ENCODE measurements around the gene CPEB3.
"Not testable (repeated sequence)": the region's sequence is repeated elsewhere in the genome, so short reads cannot be mapped to it uniquely, and the experiment has no call there.

Gene CPEB3

DNA sequence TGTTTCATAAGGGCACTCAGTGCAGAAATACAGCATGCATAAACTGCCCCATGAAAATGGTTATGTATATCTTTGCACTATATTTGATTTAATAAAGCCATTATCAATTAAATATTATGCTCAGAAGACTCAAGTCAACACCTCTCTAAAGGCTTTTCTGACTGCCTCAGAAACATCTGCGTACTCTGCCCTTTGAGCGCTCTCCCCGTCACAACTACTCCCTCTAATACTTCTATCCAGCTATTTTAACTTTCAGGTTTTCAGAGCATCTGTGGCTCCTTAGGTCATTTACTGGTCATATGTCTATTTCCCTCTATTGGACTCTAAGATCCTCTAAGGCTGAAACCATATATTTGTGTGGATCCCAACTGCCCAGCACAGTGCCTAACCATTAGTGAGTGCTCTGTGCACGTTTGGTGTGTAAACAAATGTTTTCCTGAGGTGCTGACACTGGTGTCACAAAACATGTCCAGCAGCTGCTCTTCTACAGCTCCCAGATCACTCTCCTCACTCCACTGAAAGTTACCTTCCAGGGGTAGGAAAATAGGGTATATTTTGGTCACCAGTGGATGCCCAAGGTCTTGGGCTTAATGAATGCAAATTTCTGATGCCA, 188.2 kb downstream of the CPEB3 start:
- no peak for DNase-seq (ENCODE audit: low read depth)

DNA sequence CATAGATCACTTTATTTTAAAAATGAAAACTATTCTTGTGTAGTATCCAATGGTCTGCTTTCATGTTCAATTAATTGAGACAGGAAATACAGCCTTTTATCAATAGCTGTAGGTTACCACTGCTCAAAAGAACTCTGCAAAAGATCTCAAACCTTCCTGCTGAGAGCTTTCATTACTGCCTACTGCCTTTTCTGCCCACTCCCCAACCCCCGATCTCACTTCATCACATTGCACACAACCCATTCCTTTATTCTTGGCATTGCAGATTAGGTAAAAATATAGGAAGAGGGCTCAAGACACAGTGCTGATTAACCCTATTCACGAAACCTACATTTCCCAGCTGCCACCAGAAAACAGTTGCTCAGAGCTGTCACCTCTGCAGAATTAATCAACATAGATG, 195.9 kb downstream of the CPEB3 start:
- no peak for DNase-seq (ENCODE audit: low read depth)

DNA sequence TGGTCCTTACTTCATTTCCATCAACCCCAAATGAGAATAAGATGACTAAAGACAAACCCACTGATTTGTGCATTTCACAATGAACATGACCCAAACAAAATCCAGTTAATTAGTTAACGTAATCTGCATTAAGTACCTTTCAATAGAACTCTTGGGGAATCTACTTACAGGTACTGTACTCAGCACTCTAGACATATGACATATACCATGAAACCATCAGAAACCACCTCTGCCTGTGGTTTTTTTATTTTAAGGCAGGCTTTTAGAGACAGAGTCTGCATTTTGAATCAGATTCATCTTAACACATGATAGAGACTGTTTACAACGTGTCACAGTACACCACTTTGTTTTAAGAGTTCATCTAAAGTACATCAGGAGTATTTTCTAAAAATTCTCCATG, 198.9 kb downstream of the CPEB3 start:
- DNase-seq (ENCODE audit: low read depth), result no peak

DNA sequence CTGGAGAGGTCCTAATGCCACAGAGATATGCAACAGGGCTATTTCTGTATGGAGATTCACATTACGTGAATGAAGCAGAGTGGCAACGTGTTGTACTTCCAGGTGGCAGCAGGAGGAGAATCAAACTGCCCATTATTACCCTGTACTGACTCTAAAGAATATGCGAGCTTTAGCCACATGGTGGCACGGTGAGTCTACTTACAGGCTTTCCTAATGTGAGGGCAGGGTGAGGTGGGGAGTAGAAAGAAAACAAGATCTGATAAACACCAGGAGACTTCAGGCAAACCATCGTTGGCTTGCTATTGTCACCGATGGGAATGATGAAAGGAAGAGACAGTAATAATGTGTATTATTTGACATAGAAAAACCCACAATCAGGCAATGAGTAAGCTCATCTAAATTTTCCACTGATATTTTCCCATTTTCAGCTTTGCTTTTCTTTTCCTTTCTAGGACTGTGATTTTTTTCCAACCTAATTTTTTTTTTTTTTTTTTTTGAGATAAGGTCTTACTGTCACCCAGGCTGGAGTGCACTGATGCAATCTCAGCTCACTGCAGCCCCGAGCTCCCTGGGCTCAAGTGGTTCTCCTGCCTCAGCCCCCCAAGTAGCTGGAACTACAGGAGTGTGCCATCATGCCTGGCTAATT, 203.0 kb downstream of the CPEB3 start:
- DNase-seq (ENCODE audit: low read depth), result peak; percentile 60

DNA sequence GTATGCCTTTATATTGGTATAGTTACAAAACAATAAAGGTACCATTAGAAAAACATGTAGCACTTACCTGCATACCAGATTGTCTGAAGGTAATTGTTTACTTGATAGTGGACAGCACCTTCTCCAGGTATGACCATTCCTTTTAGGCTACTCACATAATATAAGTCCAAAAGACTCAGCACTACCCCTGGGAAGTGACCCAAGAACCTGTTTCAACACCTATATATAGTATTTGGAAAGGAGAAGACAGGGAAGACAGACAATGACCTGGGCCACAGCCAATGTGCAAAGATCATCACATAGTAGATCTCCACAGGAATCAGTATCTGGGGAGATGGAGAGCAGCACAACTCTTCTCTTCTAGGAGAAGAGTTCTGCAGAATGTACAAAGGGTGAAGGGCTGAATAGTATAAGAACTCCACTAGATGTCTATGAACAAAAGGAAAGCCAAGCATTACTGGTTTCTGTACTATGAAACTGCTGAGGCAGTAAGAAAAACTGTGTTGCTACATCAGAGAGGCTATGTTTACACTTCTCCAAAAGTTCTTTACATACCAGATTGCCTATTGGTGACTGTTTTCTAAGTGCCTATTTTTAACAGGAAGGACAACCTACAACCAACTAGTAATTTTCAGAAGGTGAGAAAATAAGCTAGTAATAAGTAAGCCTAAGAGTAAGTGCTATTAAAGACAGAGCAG, 208.1 kb downstream of the CPEB3 start:
- DNase-seq (ENCODE audit: low read depth), result no peak

DNA sequence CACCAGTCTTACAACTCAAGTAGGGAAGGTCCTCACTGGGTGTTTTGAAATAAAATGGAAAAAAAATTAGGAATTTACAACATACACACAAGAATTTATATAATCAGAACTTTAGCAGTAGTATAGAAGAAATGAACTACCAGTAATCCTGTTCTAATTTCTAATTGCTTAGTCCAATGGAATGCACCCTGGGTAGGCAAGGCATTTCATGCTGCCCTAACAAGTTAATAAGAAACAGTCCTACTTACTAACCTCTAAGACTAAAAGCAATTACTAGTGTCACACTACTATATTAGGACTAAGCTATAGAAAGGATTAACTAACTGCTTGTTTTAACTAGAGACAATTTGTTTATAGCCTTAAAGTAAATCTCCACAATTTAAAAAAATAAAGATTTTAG, 209.2 kb downstream of the CPEB3 start:
- DNase-seq (ENCODE audit: low read depth), result no peak

DNA sequence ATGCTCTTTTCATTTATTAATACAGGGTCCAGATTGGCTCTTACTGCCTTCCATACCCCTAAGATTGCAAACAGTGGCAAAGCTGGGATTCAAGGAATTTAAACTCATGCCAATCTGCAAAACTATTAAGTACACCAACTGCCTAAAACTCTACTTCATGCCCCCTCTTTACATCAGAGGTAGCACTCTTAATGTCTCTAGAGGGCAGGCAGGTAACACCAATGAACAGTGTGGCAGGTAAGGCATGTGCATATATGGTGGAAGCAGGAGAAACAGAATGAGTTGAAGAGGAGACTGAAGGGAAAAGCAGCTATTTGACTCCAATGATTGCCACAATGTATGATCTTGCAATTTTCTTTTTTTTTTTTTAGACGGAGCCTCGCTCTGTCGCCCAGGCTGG, 210.6 kb downstream of the CPEB3 start:
- no peak for DNase-seq (ENCODE audit: low read depth)

DNA sequence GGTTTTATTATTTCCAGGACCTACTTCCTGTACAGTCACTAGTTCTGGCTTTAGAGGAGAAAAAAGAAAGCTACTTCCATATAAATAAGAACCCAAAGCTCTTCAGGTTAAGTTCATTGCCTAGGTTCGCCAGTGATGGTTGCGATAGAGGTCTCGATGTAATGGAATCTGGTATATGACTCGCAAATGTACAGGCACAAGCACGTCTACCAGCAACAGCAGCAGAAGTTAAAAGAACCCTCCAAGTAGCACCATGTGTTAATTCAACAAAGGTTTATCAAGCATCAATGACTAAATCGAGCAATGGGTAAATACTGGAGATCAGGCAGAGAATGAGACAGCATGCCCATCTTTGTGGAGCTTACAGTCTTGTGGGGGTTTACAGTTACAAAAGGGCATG, 211.9 kb downstream of the CPEB3 start:
- no peak for DNase-seq (ENCODE audit: low read depth)

DNA sequence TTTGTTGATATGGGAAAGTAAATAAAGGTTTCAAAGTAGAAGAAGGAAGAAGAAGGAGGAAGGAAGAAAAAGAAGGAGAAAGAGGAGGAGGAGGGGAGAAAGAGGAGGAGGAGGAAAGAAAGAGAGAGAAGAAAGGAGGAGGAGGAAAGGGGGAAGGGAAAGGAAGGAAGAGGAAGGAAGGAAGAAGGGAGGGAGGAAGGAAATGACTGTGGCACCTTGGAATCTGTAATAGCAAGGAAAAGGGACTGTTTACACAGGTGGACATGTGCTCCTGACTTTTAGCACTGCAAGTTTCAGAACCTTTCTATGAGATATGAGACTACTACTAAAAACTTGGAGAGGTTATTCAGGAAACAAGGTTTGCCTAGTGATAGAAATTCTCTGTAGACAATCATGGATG, 214.2 kb downstream of the CPEB3 start:
- no peak for DNase-seq (ENCODE audit: low read depth)

DNA sequence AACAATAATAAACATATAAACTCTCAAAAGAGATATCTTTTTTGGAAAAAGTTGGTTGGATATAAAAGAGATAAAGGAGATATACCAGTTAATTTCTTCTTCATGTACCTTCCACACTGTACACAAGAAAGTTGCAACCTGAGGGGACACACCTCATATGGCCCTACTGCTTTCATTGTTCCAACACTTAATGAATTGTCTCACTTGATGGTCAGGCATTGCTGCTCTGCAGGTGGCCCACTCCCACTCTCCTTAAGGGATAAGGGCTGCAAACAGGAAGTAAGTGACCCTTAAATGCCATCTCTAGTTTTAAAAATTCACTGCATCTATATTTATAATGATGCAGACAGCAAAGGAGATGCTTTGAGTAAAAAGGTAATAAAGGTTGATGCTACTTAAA, 215.0 kb downstream of the CPEB3 start:
- no peak for DNase-seq (ENCODE audit: low read depth)

DNA sequence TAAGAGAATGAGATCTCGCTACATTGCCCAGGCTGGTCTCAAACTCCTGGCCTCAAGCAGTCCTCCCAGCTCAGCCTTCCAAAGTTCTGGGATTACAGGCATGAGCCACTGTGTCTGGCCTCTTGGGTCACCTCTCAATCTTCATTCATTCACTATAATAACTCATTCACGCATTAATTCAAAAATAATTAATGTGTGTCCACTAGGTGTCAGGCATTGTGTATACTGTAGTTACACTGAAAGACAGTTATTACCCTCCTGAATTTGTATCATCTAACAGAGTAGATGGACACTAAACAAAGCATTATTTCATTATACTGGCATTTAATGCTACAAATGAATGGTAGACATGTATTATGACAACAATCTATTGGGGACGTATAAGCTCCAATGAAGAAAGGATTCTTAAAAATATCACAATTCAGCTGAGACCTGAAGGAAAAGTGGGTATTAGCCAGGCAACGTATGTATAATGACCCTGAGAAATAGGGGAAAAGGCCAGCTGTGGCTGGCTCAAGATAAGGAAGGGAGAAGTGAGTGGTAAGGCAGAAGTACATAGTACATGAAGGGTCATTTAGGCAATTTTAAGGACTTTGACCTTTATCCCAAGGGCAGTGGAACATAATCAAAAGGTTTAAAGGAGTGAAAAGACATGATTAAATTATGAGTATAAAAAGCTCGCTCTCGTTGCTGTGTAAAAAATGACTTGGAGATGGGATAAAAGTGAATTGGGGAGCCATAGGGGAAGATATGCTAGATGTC, 216.6 kb downstream of the CPEB3 start:
- no peak for DNase-seq (ENCODE audit: low read depth)

DNA sequence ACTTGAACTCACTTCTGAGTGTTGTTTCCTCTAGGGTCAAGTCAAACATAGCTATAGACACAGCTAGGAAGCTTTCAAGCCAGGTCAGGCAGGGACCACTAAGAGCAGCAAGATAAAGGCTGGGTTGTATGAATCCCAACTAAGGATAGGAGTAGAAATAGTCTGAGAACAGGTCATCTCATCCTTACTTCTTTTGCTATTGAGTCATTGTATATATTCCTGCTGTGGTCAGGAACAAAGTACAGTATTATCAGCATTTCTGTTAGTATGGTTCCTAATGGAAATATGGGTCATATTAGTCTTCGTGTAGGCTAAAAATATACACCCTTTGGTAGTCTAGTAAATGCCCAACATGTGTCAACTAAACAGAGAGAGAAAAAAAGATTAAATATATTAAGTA, 222.0 kb downstream of the CPEB3 start:
- DNase-seq (ENCODE audit: low read depth), result no peak

DNA sequence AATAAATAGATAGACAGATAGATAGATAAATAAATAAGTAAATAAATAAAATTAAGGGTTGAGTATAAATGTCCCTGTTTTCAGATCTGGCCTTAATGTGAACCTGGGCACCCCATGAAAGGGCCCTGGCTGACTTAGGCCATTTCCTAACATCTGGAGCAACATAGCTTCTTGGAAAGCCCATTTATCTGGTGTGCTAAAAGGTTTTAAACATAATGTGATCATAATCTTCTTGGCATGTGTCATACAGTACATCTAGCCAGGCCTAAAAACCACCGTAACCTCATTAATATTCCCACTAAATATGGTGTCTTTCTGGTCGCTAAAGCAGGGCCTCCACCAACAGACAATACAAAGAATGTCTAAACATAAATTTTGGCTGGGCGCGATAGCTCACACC, 224.5 kb downstream of the CPEB3 start:
- DNase-seq (ENCODE audit: low read depth), result no peak

DNA sequence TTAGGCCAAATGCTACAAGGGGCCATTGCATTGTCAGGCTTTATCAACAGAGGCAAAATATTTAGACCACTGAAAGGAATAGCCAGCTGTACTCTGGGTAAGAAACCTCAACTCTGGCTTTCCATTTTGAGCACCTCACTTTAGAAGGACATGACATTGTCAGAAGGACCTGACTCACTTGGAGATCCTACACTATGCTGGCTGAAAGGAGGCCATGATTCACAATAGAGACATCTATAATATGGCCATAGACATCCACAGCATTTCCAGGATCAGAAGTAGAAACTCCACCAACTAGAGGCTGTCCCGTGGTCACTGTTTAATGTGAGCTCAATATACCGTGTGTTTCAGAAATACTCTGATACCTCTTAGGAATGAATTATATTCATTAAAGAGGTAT, 226.4 kb downstream of the CPEB3 start:
- DNase-seq (ENCODE audit: low read depth), result no peak

DNA sequence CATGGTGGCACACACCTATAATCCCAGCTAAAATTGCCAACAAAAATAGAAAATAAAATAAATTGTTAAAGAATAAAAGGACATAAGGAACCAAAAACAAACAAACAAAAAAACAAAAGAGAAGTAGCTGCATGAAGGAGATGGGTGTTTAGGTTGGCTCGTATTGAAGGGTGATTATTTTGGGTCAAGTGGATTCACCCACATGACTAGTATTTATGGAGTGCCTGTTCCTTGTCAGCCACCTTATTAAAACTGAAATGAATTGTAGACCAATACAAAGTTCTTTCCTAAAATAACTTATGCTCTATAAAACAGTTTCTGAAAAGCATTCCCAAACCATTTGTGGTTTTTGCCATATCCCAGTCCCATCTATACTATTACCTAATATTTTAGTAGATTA, 228.6 kb downstream of the CPEB3 start:
- no peak for DNase-seq (ENCODE audit: low read depth)

DNA sequence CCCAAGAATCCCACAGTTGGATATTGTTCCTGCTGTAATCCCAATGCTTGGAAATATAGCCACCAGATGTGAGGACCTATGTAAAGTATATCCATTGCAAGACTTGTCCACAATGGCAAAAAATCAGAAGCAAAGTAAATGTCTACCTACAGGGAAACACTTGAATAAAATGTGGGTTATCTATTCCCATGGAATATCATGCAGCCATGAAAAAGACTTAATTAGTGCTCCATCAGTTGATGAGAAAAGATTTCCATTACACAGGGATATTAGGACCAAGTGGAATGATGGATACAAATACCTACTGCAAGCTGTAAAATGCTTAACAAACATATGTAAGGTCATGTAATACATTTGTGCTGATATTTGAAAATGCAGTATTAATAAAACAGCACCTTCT, 236.1 kb downstream of the CPEB3 start:
- DNase-seq (ENCODE audit: low read depth), result no peak

DNA sequence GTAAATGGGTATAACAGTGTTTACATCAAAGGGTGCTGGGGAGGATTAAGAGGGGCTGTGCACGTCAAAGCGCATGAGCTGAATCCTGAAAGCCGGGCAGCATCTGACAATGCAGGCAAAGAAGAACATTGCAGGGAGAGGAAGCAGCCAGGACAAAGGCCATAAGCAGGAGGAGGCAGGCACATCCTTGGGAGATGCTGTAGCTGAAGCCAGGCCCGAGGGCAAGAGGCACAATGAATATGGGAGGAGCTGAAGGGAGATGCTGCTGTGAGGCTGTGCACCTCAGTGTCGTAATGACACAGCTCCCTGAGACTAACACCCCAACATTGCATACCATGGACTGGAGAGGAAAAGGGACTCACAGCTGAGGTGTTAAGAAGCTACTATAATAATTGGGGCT, 238.1 kb downstream of the CPEB3 start:
- DNase-seq (ENCODE audit: low read depth), result no peak

DNA sequence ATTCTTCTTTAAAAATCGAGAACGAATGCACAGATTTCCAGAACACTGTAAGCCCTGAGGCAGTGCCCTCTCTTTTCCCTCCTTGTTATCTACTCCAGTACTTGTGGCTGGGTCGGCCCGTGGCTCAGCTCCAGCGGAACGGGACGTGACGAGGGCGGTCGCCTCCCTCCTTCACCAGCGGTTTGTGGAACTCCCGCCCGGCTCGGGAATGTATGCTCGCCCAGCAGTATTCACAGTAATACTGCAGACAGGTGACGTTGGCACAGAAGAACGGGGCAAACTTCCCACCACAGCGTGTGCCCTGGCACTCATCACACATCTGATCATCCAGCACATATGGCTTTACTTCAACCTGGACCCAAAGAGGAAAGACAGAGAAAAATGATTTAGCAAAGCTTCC, 238.8 kb downstream of the CPEB3 start:
- no peak for DNase-seq (ENCODE audit: low read depth)

DNA sequence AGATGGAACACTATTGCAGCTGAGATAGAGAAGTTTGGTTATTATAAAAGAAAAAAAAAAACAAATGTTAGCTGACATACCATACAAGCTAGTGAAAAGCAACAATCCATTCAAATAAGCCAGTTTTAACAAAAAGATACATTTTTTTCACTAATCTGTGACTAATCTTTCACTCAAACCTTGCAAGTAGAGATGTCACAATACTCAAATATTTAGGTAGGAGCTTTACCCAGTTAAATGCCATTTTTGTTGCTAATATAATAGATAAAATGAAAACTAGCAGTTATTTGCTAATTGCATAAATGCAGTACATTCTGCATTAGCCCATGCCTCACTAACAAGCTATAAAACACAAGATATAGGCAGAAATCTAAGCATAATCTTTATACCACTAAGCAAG, 243.7 kb downstream of the CPEB3 start:
- DNase-seq (ENCODE audit: low read depth), result no peak

DNA sequence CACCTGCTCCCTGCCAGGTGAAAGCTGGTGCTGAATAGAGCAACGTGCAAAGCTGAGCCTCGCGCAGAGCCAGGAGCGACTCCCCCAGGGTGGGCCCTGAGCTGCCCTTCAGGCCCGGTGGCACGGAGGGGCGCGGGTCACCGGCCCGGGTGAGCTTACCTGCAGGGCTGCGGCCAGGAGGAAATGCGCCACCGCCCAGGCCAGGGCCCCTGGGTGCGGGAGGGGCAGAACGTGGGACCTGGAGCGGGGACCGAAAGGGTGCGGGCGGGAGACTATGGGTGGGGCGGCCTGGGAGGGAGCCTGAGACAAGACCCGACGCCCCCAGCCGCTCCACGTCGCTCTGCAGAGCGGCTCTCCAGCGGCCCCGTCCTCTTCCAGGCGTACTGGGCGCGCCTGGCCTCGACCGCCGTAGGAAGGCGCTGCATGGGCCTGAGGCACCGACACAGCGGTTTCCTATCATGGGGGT, 245.2 kb downstream of the CPEB3 start:
- no peak for DNase-seq (ENCODE audit: low read depth)

DNA sequence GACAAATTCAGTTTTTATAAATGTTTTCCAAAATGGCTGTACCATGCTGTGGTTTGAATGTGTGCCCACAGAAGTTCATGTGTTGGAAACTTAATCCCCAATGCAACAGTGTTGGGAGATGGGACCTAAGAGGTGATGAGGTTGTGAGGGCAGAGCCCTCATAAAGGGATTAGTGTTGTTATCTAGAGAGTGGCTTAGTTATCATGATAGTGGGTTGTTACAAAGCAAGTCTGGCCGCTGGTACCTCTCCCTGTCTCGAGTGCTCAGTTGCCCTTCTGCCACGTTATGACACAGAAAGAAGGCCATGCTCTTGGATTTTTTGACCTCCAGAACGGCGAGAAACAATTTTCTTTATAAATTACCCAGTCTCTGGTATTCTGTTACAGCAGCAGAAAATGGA, 248.3 kb downstream of the CPEB3 start:
- DNase-seq (ENCODE audit: low read depth), result no peak

DNA sequence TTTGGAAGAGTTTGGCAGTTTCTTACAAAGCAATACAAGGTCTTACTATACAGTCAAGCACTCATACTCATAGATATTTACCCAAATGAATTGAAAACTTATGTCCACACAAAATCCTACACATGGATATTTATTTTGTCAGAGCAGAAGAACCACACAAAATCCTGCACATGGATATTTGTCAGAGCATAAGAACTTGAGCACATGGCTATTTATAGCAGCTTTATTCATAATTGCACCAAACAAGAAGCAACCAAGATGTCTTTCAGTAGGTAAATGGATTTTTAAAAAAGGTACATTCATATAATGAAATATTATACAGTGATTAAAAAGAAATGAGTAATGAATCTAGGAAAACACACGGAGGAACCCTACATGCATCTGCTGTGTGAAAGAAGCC, 251.9 kb downstream of the CPEB3 start:
- no peak for DNase-seq (ENCODE audit: low read depth)

DNA sequence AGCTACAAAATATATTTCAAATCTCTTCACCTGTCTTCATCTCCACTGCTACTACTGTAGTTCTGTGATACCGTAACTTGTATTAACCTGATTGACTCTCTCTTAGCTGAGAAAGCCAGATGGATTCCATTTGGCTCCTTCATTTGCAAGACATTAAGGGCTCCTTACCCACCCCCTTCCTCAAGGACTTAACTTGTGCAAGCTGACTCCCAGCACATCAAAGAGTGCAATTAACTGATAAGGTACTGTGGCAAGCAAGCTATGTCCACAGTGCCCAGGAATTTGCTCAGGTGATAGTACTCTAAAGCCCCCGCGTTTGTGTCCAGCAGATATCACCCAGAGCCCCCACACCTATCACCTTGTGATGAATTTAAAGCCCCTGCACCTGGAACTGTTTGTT, 257.8 kb downstream of the CPEB3 start:
- not testable (repeated sequence) for DNase-seq (ENCODE audit: low read depth)
